ENCODE measurements around the gene JMY. TPM values are rescaled to one million over a fixed set of nuclear protein-coding genes. Genes with fewer than 3 reads are reported as not detected.

Gene JMY
- total RNA-seq, 4 donors from 2014 or later = 7.8 to 25.1 (median 14.7) TPM

DNA sequence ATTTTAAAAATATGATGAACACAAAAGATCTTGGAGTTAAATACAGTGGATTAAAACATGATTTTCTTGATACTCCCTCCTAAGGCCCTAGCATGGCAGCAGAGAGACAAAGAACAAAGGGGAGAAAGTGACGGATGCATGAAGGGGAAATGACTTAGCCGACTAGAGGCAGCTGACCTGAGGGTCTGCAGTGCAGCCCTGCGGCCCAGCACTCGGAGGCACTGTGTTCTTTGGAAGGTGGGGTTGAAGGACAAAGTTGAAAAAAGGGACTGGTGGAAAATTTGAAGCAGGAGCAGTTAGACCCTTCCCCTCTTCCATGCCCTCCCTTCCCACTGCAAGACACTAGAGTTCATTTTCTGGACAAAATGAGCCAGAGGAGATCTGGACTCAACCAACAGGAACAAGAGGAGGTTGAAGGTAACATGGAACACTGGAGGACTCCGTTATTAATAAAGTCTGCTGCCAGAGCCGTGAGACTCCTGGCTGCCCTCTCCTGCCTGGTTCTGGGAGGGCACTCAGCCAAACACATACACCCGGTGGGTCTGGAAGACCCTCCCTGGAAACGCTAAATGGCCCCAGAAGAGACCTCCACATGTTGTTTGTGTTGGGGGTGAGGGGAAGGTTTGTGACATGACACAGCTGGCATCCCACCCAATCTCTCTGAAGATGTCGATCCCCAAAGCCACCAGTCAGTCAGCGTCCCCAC is 98.1 kb downstream of the JMY start:
- H3K27me3 ChIP-seq = no peaks in the 10 kb centered on the region
- 81 to 87% methylated on average over 3 to 10 of the region's 10 CpGs for WGBS, 2 donors (ENCODE audit: low coverage in 1 of 2)
- no peak for DNase-seq
- H3K9me3 ChIP-seq = no peaks in the 10 kb centered on the region
- H3K27ac ChIP-seq = no peak overlapping the region
- H3K4me1 ChIP-seq = no peaks in the 10 kb centered on the region
- intact Hi-C loops (cut with DNase I; ENCODE audit: low total_unique reads) = no loop called here
- no peaks in the 10 kb centered on the region for H3K36me3 ChIP-seq
- no peak for TF ChIP-seq POLR2A (IDR thresholded peaks at IDR 0.05)
- TF ChIP-seq EP300 (IDR thresholded peaks at IDR 0.05; ENCODE audit: low read depth) = no peak
- TF ChIP-seq, protein P1, sequence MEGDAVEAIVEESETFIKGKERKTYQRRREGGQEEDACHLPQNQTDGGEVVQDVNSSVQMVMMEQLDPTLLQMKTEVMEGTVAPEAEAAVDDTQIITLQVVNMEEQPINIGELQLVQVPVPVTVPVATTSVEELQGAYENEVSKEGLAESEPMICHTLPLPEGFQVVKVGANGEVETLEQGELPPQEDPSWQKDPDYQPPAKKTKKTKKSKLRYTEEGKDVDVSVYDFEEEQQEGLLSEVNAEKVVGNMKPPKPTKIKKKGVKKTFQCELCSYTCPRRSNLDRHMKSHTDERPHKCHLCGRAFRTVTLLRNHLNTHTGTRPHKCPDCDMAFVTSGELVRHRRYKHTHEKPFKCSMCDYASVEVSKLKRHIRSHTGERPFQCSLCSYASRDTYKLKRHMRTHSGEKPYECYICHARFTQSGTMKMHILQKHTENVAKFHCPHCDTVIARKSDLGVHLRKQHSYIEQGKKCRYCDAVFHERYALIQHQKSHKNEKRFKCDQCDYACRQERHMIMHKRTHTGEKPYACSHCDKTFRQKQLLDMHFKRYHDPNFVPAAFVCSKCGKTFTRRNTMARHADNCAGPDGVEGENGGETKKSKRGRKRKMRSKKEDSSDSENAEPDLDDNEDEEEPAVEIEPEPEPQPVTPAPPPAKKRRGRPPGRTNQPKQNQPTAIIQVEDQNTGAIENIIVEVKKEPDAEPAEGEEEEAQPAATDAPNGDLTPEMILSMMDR (IDR thresholded peaks at IDR 0.05) = no peak
- TF ChIP-seq POLR2AphosphoS5 (IDR thresholded peaks at IDR 0.05) = no peak
- no peak overlapping the region for H3K4me3 ChIP-seq
- in situ Hi-C loops (cut with MboI; ENCODE audit: low pct_ligation_motif_present in 1 of 4, low pct_unique_long_range_greater_than_20kb in 1 of 4, low sequenced_read_pairs in 3 of 4) = no loop called here

DNA sequence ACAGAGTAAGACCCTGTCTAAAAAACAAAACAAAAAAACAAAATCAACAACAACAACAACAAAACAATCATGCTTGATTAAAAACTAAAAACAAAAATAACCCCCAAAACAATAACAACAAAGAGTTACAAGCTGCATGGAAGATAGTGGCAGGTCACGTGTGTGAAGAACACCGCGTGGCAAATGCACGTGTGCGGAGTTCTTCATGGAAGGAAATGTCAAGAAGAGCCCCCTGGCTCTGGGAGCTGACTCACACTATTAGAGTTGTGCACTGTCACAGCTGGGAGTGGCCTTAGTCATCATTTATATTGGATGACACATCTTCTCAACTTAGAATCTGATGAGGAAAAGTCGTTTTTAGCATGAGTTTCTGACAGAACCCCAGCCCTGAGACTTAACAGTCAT is 110.5 kb downstream of the JMY start:
- H3K9me3 ChIP-seq = no peaks in the 10 kb centered on the region
- no peak overlapping the region for H3K27ac ChIP-seq
- no peaks in the 10 kb centered on the region for H3K4me1 ChIP-seq
- intact Hi-C loops (cut with DNase I; ENCODE audit: low total_unique reads) = no loop called here
- in situ Hi-C loops (cut with MboI; ENCODE audit: low pct_ligation_motif_present in 1 of 4, low pct_unique_long_range_greater_than_20kb in 1 of 4, low sequenced_read_pairs in 3 of 4) = no loop called here
- H3K4me3 ChIP-seq = no peak overlapping the region
- H3K27me3 ChIP-seq = no peaks in the 10 kb centered on the region
- DNase-seq = no peak
- no peaks in the 10 kb centered on the region for H3K36me3 ChIP-seq
- TF ChIP-seq EP300 (IDR thresholded peaks at IDR 0.05; ENCODE audit: low read depth) (no peak), POLR2A (IDR thresholded peaks at IDR 0.05) (no peak), POLR2AphosphoS5 (IDR thresholded peaks at IDR 0.05) (no peak)
- TF ChIP-seq, protein P1 (IDR thresholded peaks at IDR 0.05) = no peak
- WGBS, 2 donors (ENCODE audit: low coverage in 1 of 2) = 84 to 97% methylated on average over 5 to 6 of the region's 6 CpGs

DNA sequence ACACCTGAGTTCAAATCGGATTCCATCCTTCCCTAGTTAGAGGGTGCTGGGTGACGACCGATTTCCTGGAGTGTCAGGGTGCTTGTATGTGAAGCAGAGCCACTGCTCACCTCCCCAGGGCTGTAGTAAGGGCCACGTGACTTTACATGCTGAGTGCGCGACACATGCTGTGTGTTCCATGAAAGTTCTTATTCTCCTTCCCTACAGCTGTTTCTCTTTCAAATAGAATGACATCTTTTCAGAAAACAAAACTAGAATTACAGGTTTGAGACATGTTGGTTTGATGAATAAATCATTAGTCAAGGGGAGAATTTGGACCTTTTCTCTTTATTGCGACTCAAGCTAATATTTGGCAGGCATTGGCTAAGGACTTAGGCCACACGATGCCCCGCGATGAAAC is 113.1 kb downstream of the JMY start:
- Histone ChIP-seq H3K36me3 (no peaks in the 10 kb centered on the region), H3K4me3 (no peak overlapping the region), H3K27ac (no peak overlapping the region), H3K27me3 (no peaks in the 10 kb centered on the region), H3K9me3 (no peaks in the 10 kb centered on the region), H3K4me1 (no peaks in the 10 kb centered on the region)
- TF ChIP-seq EP300 (IDR thresholded peaks at IDR 0.05; ENCODE audit: low read depth) = no peak
- TF ChIP-seq, protein P1 (IDR thresholded peaks at IDR 0.05) = no peak
- in situ Hi-C loops (cut with MboI; ENCODE audit: low pct_ligation_motif_present in 1 of 4, low pct_unique_long_range_greater_than_20kb in 1 of 4, low sequenced_read_pairs in 3 of 4) = no loop called here
- no peak for DNase-seq
- 84 to 91% methylated on average over 10 of the region's 10 CpGs for WGBS, 2 donors (ENCODE audit: low coverage in 1 of 2)
- intact Hi-C loops (cut with DNase I; ENCODE audit: low total_unique reads) = no loop called here

DNA sequence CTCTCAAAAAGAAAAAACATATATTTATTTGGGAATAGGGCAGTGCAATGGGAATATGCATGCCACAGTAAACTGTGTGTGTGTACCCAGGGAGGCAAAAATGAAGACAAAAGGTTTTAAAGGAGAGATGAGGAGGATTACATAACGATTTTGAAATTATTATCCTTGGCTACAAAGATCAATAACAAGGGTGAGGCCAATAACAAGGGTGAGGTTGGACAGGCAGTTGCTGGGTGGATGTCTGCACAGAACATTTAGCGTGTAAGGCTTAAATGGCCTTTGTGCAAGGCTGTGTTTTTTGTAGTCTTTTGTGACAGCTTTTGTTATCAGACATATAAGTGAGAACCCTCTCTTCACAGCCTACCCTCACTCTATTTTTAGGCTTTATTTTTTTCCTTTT is 114.0 kb downstream of the JMY start:
- Histone ChIP-seq H3K27ac (no peak overlapping the region), H3K36me3 (no peaks in the 10 kb centered on the region), H3K9me3 (no peaks in the 10 kb centered on the region), H3K27me3 (no peaks in the 10 kb centered on the region), H3K4me1 (no peaks in the 10 kb centered on the region), H3K4me3 (no peak overlapping the region)
- no peak for TF ChIP-seq POLR2A (IDR thresholded peaks at IDR 0.05)
- TF ChIP-seq POLR2AphosphoS5 (IDR thresholded peaks at IDR 0.05) = no peak
- 67 to 72% methylated on average over 2 of the region's 2 CpGs for WGBS, 2 donors (ENCODE audit: low coverage in 1 of 2)
- intact Hi-C loops (cut with DNase I; ENCODE audit: low total_unique reads) (loop anchor here (5.0 kb wide), 1 partner anchor 1777 kb away; no protein-coding TSS in a partner anchor), in situ Hi-C loops (cut with MboI; ENCODE audit: low pct_ligation_motif_present in 1 of 4, low pct_unique_long_range_greater_than_20kb in 1 of 4, low sequenced_read_pairs in 3 of 4) (no loop called here)
- DNase-seq = no peak

DNA sequence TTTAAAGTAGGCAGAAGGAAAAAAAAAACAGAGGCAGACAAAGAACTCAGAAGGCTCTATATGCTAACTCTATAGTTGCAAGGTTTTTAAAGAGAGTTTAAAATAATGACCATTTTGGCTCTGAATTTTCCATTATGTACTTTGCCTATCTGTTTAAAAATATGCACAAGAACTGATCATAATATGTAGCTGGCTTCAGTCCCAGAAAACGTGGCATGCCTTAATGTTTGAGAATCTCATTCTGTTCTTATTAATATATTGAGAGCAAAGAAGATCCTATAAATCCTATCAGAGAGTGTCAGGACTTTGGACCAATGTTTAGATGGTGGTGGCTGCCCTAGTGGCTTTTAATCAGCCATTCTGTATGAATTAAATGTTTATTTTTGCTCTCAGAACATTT is 121.5 kb downstream of the JMY start:
- TF ChIP-seq POLR2A (IDR thresholded peaks at IDR 0.05) = no peak
- TF ChIP-seq EP300 (IDR thresholded peaks at IDR 0.05; ENCODE audit: low read depth) = no peak
- TF ChIP-seq POLR2AphosphoS5 (IDR thresholded peaks at IDR 0.05) = no peak
- TF ChIP-seq, protein P1 (IDR thresholded peaks at IDR 0.05) = no peak
- intact Hi-C loops (cut with DNase I; ENCODE audit: low total_unique reads) = no loop called here

More for the DNA sequence above, 121.5 kb downstream of the JMY start:
- DNase-seq = no peak
- in situ Hi-C loops (cut with MboI; ENCODE audit: low pct_ligation_motif_present in 1 of 4, low pct_unique_long_range_greater_than_20kb in 1 of 4, low sequenced_read_pairs in 3 of 4) = no loop called here
- 0 to 22% methylated on average over 1 of the region's 1 CpG for WGBS, 2 donors (ENCODE audit: low coverage in 1 of 2)
- Histone ChIP-seq H3K27ac (no peak overlapping the region), H3K36me3 (no peaks in the 10 kb centered on the region), H3K27me3 (no peaks in the 10 kb centered on the region), H3K4me3 (no peak overlapping the region), H3K9me3 (no peaks in the 10 kb centered on the region), H3K4me1 (no peaks in the 10 kb centered on the region)
